ENCODE measurements around the gene PHETA2.

PHETA2 gene

GRCh38 chr22:42050641-42051180 lies 23.3 kb upstream of the PHETA2 start:
- TF ChIP-seq CTCF (IDR thresholded peaks at IDR 0.05) (no peak), ZFX (IDR thresholded peaks at IDR 0.05; ENCODE audit: borderline replicate concordance) (no peak)
- no peak overlapping the region for H3K27ac ChIP-seq

- no peak for TF ChIP-seq CTCF (IDR thresholded peaks at IDR 0.05)
- no peak for TF ChIP-seq ZFX (IDR thresholded peaks at IDR 0.05; ENCODE audit: borderline replicate concordance)
- no peak overlapping the region for H3K27ac ChIP-seq
These were observed 21.3 kb upstream of the PHETA2 start for GRCh38 chr22:42052765-42053164.

- H3K27ac ChIP-seq: no peak overlapping the region
- no peak for TF ChIP-seq ZFX (IDR thresholded peaks at IDR 0.05; ENCODE audit: borderline replicate concordance)
These were observed 17.1 kb upstream of the PHETA2 start for GRCh38 chr22:42056757-42057511.

GRCh38 chr22:42060489-42060888 lies 13.6 kb upstream of the PHETA2 start:
- TF ChIP-seq CTCF (IDR thresholded peaks at IDR 0.05): no peak
- TF ChIP-seq ZFX (IDR thresholded peaks at IDR 0.05; ENCODE audit: borderline replicate concordance): no peak

GRCh38 chr22:42061041-42061440 lies 13.0 kb upstream of the PHETA2 start:
- no peak overlapping the region for H3K27ac ChIP-seq
- TF ChIP-seq CTCF (IDR thresholded peaks at IDR 0.05) (no peak), ZFX (IDR thresholded peaks at IDR 0.05; ENCODE audit: borderline replicate concordance) (no peak)

More at GRCh38 chr22:42060489-42060888, 13.6 kb upstream of the PHETA2 start:
- no peak overlapping the region for H3K27ac ChIP-seq

GRCh38 chr22:42062506-42063170 lies 11.4 kb upstream of the PHETA2 start:
- no peak overlapping the region for H3K27ac ChIP-seq
- TF ChIP-seq CTCF (IDR thresholded peaks at IDR 0.05): no peak
- no peak for TF ChIP-seq ZFX (IDR thresholded peaks at IDR 0.05; ENCODE audit: borderline replicate concordance)

GRCh38 chr22:42064629-42065028 lies 9.4 kb upstream of the PHETA2 start:
- TF ChIP-seq CTCF (IDR thresholded peaks at IDR 0.05): no peak
- TF ChIP-seq ZFX (IDR thresholded peaks at IDR 0.05; ENCODE audit: borderline replicate concordance): no peak
- H3K27ac ChIP-seq: no peak overlapping the region
